Measurements from ENCODE around the gene THSD4. TPM values are rescaled to one million over a fixed set of nuclear protein-coding genes. Genes with fewer than 3 reads are reported as not detected.

The THSD4 gene
- total RNA-seq, 1 experiment from 2014 or later, result 1.2 TPM

DNA sequence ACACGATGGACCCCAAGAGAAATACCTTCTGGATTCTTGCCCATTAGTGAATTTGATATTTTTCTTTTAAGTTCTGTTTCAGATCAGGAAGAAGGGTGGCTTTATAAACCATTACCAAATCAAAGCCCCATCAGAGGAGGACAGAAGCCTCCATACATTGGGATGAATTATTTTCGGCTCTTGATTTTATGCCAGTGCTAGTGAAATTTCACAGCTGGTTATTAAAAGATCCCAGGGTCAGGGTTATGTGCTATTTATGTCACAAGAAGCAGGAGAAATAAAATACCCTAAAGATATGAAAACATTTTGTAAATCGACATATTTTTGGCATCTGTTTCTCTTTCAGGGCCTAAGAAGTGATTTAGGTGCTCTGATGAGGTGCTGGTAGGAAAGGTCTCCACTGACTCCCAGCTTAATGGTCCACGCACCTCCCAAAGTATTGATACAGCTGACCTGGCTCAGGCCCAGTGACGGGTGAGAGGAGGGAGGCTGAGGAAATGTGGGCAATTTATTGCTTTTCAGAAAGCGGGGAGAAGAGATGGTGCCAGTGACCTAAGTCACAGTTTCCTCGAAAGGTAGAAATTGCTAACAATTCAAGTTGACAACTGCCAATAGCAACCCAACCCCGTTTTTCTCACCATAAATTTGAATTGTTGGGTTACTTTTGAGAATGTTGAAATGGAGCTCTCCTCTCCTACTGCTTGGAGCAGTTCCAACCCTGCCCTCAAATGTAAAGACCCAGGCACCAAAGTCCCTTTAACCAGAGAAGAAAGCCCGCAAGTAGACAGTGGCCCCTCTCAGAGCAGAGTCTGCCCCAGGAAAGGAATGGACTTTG is 379.5 kb downstream of the THSD4 start:
- DNase-seq (ENCODE audit: low spot score), result no peak

DNA sequence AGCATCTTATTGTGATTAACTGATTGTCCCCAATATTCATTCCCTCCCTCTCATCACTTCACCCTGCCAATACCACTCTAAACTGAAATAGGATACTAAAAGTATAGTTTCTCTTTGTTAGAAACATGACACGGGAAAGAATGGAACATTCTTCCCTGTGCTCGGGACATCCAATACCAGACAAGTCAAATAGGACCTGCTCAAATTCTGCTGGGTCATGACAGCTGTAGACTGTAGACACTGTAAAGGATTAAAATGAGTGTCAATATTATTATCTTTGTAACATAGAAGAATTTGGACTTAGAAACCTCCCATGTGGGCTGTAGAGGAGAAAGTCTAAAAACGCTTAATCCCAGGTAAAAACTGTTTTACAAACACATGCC is 380.1 kb downstream of the THSD4 start:
- DNase-seq (ENCODE audit: low spot score), result no peak

DNA sequence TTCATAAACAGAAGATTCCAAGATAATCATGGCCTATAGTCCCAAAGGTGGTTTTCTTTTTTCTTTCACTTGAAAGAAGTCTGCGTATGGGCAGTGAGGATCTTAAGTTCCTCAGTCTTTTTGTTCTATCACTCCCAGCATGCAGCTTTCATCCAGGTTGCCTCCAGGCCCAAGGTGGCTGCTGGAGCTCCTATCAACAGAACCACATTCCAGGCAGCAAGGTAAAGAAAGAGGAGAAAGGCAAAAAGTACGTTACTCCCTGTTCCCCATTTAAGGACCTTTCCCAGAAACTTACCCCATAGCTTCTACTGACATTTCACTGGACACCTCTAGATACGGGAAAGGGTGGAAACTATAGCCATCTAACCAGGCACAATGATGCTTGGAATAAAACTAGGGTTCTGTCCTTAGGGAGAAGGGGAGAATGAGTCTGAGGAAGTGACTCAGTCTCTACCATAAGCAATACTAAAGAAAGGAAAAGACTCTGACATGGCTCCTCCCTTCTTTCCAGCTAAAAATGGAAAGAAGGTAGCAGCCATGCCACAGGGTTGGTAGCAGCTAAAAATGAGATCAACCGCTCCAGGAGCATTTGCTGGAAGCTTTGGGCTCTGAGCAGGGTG is 381.2 kb downstream of the THSD4 start:
- DNase-seq (ENCODE audit: low spot score), result no peak

DNA sequence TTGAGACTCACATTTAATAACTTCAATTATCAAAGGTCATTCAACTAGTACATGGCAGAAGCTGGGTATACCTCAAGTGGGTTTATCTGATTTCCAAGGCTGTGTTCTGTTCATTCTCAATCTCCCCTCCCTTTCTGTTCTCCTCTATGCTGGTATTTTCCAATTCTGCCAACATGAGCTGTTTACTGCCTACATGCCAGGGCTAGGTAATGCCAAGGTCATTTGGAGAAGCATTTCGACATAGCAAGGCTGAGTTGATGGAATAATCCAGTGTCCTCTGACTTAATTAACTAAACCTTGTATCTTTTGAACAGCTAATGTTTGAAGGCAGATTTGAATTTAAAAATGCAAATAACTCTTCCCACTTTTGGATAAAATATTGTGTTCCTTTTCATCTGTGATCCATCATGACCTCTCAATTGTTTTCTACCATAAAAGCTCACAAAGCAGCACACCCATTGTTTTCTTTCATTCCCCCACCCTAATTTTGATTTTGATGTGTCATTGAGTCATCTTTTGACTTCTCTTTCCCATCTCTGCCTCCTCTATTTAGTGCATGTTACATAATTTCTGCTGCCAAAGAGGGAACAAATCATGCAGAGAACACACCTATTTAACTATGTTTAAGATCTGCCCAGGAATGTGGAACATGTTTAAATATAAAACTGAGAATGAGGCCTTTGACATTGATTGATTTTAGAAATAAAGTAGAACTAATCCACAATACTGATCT is 386.2 kb downstream of the THSD4 start:
- no peak for DNase-seq (ENCODE audit: low spot score)

DNA sequence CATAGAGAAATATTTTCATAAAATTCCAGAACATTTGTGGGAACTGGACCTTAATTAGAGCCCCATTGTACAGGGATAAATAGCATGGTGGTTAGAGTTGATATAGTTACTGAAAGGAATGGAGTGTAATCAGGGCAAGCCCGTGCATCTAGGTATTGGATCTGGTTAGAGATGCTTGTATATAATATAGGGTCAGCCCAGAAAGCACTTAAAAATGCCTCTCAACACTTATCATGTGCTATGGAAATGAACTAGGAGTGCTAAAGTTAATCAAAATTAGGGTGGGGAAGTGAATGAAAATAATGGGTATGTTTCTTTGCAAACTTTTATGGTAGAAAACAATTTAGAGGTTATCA is 386.8 kb downstream of the THSD4 start:
- DNase-seq (ENCODE audit: low spot score), result no peak

DNA sequence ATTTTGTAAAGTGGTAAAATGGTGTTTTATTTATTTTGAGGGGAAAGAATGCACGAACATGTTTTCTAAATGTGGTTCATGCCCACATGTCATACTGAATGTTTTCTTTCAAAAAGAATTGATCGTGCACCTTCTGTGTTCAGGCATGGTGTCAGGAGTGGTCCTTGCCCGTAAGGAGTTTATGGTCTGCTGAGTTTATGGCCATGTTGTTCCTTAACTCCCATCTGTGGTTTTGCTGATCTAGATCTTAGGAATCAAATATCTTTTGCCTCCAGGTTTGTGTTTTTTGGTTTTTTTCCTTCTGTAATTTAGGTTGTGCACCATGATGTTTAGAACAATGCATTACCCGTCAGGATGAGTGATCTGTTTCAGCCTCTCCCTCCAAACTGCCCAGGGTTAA is 390.7 kb downstream of the THSD4 start:
- DNase-seq (ENCODE audit: low spot score), result no peak

DNA sequence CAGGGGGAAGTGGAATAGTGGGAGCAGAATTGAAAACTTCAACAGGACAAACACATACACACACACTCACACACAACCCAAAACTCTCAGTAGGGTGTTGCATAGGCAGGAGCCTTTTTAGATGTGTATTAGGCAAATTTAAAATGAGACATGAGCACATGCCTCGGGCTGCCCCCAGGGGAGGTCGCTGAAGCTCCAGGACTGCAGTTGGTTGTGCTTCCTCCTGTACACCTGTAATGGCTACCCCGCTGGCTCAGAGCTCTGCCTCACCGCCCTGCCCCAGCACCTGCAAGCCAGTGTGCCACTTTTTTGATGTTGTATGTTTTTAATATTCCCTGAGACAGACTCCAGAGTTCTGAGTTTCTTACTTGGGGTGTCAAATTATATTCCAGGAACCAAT is 391.7 kb downstream of the THSD4 start:
- no peak for DNase-seq (ENCODE audit: low spot score)

DNA sequence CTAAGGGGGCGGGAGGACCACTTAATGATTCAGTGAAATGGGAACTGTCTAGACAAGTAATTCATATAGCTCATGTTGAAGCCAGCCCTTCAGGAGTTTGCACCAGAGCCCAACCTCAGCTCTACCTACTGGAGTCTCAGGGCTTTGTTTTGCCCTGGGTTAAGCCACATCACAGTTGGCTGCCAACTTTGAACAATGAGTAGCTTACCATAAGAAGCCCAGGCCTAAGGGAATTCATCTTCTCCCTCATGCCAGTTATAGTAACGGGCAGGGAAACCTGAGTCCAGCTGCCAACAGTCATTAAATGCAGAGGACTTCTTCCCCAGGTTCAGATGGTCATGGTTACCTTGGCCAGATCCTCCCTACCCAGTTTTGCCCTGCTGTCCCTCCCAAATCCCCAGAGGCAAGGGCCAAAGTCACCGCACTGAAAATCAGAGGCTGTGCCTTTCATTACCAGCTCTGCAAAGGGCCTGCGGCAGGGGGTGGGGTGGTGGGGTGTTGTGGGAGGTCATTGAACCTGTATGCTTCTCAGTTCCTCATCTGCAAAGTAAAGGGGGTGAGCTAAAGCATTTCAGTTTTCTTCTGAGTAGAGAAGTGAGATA is 392.9 kb downstream of the THSD4 start:
- DNase-seq (ENCODE audit: low spot score), result no peak

DNA sequence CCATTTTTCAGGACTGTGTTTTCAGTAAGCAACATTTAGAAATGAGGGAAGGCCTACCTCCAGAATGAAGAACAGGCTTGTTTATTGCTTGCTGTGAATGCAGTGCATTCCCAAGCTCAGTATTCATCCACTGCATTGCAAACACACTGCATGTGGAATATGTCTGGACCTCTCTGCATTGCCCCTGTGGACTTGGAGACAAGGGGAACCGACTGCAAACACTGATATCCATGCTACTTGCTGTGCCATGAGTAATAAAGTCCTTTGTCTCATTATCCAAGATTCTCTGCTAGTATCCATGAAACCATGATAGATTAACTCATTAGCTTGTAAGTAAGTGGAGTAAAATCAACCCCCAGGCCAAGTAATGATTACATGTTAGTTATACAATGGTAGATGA is 393.9 kb downstream of the THSD4 start:
- no peak for DNase-seq (ENCODE audit: low spot score)

DNA sequence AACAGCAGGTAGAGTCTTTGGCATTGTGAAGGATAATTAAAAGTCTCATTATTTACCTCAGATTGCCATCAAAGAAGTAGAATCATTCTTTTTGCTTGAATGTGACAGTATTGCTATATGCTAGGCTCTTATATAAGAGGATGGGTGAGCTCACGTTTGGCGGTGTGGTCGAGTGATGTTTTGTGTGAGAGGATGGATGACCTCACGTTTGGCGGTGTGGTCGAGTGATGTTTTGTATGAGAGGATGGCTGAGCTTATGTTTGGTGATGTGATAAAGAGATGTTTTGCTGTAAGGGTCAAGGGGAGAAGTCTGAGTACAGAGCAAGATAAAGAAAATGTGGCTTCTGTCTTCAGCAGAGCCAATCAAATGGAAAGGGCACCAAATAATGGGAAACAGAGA is 395.5 kb downstream of the THSD4 start:
- DNase-seq (ENCODE audit: low spot score), result no peak

DNA sequence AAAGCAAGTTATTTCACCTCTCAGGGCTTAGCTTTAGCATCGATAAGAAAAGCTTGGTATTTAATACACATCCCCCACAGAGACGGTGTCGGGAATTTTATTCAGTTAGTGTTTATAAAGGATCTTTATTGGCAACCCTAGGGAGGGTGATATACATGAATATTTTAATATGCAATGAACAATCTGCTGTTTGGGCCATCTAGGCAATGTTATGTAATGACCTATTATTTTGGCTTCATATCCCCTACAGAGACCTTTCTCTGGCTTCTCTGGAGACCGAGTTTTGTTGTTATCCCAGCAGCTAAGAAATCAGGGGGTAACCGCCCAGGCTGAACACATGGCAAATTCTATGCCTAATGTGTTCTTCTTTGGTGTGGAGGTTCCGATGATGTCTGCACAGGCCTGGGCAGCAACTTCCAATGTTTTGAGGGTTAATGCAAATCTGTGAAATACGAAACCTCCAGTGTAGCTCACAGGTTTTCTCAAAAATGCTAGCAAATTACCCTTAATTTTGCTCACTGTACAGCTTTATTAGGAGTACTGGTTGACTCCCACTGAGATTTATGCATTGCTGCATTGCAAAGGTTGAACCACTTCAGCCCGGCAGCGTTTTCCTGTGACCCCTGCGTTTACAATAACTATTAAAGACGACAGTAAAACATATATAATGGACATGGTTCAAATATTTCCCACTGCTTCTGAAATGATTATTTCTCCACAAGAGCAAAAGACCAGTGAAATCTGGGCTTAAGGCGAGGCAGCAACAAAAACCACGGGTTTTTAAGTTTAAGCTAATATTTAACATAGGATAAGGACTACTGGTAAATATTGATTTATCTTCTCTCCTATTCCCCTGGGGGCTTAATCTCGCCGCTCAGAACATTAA is 396.8 kb downstream of the THSD4 start:
- no peak for DNase-seq (ENCODE audit: low spot score)

DNA sequence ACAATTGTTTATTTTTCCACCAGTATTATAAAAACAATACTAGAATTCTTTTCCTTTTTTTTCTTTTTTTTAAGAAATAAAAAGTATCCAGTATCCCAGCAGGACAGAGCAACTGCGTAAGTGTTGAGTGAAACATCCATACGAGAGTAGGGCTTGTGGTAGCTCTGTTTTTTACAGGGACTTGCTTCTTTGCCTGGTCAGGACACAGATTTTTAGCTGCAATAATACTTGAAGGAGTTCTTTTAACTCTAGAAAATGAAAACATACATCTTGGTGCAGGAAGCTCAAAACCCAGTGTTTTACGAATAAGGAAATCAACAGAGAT is 397.4 kb downstream of the THSD4 start:
- no peak for DNase-seq (ENCODE audit: low spot score)

DNA sequence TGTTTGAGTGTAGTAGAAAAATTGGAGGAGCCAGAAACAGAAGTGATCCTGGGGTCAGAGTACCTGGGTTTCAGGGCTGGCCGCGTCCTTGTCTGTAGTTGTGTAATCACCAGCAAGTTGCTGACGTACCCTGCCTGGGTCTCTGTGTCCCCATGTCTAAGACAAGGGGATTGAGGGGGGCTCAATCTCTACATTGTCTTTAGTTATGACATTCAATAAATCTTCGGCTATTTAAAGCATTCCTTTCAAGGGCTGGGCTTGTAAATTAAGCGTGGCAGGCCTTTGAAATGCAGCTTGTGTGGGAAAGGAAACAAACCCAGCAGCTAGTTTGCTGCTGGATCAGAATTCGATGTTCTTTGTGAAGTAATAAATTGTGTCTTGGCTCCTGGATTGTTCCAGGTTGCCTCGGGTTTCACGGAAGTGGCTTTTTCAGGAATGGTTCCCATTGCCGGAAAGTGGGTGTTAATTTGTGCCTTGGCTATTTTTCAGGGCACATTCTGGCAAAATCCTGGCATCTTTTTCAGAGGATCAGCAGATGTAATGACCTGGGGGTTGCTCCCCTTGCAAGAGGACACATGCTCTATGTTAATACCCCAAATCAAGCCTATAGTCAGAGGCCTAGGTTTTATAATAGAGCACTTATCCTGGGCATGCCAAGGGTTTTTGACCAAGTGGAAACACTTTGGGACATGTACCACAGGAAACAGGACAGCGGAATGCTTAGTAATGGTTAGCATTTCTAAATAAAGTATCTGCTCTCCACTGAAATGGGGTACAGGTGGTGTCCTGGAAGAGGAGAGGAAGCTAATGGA is 400.3 kb downstream of the THSD4 start:
- DNase-seq (ENCODE audit: low spot score), result no peak

DNA sequence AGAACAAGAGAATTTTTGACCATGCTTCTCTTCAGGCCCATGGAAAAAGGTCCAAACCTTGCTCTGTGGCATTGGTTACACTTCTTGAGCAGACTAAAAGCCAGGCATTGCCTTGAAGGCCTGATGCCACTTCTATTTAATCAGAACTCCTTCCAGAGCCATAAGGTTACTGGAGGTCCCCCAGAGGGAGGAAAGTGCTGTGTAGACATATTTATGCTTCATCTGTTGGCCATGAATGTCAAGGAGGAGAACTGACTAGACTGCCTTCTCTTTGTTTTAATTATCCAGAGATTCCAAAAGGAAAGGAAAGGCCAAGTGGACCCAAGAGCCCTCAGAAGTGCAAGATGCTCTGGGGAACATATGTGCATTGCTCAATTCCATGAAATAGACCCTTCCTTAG is 402.5 kb downstream of the THSD4 start:
- DNase-seq (ENCODE audit: low spot score), result no peak

DNA sequence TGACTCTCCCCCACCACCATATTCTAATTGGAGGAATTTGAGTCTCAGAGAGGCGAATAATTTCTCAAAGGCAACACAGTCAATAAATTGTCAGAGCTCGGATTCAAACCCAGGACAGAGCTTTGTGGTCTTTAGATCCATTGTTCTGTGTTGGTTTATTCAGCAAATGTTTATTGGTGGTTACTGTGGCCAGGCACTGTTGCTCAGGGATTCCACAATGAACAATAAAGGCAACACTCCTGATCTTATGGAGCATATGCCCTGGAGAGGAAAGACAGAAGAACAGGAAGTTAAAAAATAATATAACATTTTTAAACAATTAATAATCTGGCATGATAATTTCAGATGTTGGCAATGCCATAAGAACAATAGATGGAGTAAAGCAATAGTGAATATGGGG is 403.4 kb downstream of the THSD4 start:
- DNase-seq (ENCODE audit: low spot score), result no peak

DNA sequence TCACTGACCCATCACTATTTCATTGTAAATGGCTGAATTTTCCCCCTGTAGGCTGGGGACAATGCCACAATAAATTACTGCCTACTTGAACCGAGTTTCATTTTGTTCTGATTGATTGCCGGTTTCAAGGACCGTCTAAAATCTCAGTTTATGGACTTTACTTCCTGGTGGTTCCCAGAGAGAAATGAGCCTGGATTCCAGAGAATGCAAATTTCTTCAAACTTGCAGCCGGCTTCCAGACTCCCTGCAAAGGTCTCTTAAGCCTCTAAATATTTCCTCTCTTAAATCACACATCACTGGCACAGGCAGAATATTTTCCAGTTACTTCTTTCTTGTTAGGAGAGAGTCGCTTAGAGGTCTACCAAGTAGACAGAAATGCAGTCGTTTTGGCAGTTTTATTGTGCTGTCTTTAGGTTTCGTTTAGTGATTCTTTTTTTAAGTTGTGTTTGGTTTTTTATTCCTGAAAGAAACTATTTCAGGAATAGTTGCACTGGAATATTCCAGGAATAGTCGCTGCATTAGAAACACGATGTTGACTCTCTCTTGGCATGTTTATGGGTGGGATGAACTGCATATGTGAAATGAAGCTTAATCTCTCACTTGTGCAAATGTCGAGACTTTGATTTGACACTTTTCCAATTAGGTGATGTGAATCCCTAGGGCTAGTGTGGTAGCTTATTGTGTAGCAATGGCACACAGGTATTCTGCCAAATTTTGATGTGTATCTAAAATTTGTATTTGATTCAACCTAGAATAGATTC is 411.0 kb downstream of the THSD4 start:
- DNase-seq (ENCODE audit: low spot score), result no peak

DNA sequence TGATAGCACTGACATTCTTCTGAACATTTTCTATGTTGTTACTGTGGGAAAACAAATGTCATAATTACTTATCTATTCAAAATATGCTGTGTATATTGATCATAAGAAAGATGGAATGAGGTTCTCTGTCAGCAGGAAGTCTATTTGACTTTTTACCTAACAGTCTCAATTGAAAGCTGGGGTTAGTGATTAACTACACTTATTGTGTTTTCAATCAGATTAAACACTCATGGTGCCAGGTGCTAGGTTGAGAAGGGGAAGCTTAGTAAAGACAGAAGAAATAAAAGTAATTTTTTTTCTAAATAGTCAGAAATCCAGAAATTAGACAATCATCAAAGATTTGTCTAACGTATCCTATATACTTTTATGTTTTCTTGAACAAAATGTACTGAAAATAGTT is 414.1 kb downstream of the THSD4 start:
- no peak for DNase-seq (ENCODE audit: low spot score)

DNA sequence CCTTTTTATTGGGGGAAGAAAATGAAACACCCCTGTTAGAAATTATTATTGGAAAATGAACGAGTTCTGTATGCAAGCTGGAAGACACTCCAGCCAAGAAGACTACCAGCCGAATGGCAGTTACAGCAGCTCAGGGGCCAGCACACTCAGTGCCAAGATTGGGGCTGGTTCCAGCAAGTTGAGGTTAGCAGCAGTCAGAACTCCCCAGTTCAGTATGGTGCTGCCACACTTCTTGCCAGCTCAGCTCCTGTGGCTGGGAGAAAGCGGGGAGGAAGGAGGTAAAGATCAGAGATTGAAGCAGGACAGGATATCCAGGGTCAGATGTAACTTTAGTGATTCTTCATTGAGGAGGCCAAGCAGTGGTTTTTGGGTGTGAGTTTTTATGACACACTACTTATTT is 414.8 kb downstream of the THSD4 start:
- DNase-seq (ENCODE audit: low spot score), result no peak

DNA sequence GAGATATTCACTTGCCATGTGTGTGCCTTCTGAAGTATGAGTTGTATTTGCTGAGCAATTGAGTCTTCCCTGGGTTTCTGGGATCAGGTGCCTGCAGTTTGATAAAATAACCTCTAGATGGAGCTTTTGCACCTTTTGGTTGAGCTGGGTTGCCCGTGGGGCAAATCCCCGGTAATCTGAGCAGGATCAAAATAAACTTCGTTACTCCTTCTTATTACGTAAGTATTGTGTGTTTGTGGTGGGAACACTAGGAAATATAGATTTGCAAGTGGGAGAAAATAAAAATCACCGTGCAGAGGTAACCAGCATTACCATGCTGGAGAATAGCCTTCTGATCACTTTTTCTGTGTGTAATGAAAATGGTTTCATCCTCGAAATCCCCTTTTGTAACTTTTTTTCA is 417.7 kb downstream of the THSD4 start:
- peak; percentile 36 for DNase-seq (ENCODE audit: low spot score)

DNA sequence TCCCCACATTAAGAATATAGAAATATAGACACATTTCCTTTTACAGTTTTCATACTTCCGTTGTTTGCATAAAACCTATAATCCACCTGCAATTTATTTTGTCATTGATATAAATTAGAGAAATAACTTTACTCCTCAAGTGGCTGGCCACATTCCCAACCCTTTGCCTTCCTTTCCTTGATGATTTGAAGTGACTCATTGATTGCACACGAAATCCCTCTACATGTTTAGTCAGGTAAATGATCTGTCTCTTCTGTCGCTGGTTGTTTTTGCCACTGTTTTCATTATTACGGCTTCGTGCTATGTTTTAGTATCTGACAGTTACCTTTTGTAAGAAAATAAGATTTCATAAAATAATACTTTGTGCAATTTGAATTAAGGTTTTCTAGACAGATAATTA is 422.9 kb downstream of the THSD4 start:
- DNase-seq (ENCODE audit: low spot score), result no peak

Data from H4 (cell line).